Measurements from ENCODE around the gene TRMT61A.
A peak's percentile ranks its signal among the peaks of the same experiment; 100 is the strongest.
"Not testable (repeated sequence)": the region's sequence is repeated elsewhere in the genome, so short reads cannot be mapped to it uniquely, and the experiment has no call there.

Gene TRMT61A

DNA sequence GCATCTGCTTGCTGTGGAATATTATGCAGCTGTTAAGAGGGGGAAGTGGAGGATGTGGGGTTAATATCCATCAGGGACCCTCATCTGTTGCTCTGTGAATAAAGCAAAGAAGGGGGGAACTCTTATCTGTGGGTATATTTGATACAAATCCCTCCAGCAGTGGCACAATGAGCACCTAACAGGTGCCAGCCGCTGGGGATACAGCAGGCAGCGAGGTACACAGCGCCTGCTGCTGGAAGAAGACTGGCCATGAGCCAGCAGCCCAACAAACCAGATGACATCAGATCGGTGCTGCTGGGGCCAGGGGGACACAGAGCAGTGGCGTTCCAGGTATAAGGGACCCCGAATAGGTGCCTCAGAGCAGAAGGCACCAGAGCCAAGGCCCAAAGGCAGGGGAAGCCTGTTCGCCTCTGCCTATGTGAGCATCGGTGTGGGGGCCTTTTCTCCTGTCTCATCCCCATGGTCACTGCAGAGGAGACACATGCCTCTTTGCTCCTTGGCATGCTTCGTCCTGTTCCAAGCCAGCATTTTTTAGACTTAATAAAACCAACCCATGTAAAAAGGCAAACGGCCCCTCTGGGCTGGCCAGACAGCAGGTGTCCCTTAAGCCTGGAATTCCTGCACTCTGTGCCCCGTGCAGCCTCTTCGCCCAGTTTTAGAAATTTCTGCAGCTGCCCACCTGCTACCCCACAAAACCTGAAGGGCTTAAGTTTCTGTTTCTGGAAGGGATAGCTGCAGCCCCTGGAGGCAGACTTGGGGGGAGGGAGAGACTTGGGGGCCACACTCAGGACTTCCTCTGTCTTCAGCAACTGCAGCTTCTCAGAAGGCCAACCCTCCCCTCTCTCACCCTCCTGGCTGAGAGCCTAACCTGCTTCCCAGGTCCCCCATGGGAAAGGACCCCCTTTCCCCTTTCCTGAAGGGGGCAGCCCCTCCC, 4.7 kb upstream of the TRMT61A start:
- H3K4me3 ChIP-seq (ENCODE audit: low read depth, low read length): no peak overlapping the region
- no peak for DNase-seq (ENCODE audit: low read depth)
- TF ChIP-seq, protein P1, sequence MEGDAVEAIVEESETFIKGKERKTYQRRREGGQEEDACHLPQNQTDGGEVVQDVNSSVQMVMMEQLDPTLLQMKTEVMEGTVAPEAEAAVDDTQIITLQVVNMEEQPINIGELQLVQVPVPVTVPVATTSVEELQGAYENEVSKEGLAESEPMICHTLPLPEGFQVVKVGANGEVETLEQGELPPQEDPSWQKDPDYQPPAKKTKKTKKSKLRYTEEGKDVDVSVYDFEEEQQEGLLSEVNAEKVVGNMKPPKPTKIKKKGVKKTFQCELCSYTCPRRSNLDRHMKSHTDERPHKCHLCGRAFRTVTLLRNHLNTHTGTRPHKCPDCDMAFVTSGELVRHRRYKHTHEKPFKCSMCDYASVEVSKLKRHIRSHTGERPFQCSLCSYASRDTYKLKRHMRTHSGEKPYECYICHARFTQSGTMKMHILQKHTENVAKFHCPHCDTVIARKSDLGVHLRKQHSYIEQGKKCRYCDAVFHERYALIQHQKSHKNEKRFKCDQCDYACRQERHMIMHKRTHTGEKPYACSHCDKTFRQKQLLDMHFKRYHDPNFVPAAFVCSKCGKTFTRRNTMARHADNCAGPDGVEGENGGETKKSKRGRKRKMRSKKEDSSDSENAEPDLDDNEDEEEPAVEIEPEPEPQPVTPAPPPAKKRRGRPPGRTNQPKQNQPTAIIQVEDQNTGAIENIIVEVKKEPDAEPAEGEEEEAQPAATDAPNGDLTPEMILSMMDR (IDR thresholded peaks at IDR 0.05; ENCODE audit: control insufficient read depth, extremely low read depth, insufficient read depth): no peak

GRCh38 chr14:103525430-103526246, 3.4 kb upstream of the TRMT61A start:
- H3K4me3 ChIP-seq (ENCODE audit: low read depth, low read length): not testable (repeated sequence)
- peak; percentile 72 for DNase-seq (ENCODE audit: low read depth)

DNA sequence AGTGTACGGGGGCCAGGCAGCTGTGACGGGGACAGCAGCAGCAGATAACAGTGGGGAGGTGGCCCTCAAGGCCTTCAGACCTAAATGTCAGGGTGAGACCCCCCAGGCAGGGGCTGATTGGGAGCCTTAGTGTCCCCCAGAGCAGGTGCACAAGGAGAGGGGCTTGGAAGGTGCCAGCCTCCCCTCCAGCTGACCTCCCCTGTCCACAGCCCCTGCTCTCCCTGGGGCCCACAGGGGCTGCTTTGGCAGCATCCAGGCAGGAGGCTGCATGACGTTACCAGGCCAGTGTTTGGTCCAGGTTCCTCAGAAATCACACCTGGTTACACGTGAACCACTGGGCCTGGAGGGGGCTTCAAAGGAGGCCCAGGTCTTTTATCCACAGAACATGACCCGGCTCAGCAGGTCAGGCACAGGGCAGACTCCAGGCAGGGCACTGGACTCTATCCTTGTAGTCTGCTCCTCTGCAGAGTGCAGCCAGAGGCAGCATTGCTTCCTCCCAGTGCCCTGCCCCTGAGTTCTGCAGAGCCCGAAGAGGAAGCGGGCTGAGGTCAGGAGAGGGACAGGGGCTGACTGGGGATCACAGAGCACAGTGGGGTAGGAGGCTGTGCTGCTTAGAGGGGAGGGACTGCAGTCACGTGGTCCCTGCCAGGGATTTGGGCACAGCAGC, 2.6 kb upstream of the TRMT61A start:
- DNase-seq (ENCODE audit: low read depth): no peak
- TF ChIP-seq, protein P1 (IDR thresholded peaks at IDR 0.05; ENCODE audit: control insufficient read depth, extremely low read depth, insufficient read depth): no peak
- no peak overlapping the region for H3K4me3 ChIP-seq (ENCODE audit: low read depth, low read length)

DNA sequence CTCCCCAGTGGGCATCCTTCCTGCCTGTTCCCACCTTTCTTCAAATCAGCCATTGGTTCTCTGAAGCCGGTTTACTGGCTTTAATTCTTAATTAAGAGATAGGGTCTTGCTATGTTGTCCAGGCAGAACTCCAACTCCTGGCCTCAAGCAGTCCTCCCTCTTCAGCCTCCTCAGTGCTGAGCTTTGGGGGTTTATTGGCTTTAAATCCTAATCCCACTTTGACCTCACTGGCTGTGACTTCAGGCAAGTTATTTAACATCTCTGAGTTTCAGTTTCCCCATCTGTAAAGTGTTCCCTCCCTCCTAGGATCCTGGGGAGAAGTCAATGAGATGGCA, 2.1 kb upstream of the TRMT61A start:
- no peak for DNase-seq (ENCODE audit: low read depth)
- H3K4me3 ChIP-seq (ENCODE audit: low read depth, low read length): no peak overlapping the region
- TF ChIP-seq, protein P1 (IDR thresholded peaks at IDR 0.05; ENCODE audit: control insufficient read depth, extremely low read depth, insufficient read depth): no peak

DNA sequence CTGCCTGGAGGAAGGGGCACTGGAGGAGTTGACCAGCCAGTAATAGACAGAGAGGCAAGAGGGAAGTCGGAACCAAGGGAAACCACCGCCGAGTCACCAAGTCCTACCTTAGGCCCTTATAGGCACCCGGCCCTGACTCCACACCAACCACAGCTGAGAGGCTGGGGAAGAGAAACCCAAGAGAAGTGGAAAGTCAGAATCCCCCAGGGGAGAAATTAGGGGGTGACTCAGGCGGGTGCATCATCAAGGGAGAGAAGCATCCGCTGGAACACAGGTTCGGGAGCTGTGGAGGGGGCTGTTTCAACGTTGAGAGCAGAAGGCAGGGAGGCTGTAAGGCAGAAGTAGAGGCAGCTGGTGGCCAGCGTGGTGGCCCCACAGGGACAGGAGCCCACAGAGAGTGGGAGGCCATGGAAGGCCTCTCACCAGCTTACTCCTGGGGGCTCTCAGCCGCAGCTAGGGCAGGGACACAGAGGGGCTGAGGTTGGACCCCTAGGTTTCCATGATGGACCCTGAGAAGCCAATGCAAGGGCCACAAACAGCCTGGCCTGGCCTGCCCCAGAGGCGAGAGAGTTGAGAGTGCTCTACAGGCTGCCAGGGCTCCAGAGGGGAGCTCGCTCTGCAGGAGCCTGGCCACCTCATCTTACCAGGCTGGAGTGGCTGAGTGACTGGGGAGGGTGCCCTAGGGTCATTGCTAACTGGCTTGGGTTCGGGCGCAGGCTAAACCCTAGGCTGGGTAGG, 1.4 kb upstream of the TRMT61A start:
- DNase-seq (ENCODE audit: low read depth): no peak
- H3K4me3 ChIP-seq (ENCODE audit: low read depth, low read length): peak overlapping the region; percentile 100

GRCh38 chr14:103528146-103528586, 830 bp upstream of the TRMT61A start:
- TF ChIP-seq, protein P1 (IDR thresholded peaks at IDR 0.05; ENCODE audit: control insufficient read depth, extremely low read depth, insufficient read depth): no peak
- peak overlapping the region; percentile 100 for H3K4me3 ChIP-seq (ENCODE audit: low read depth, low read length)
- no peak for DNase-seq (ENCODE audit: low read depth)

More for the DNA sequence above, 1.4 kb upstream of the TRMT61A start:
- TF ChIP-seq, protein P1 (IDR thresholded peaks at IDR 0.05; ENCODE audit: control insufficient read depth, extremely low read depth, insufficient read depth): no peak
